ENCODE results near the gene NCBP1. TPM values are rescaled to one million over a fixed set of nuclear protein-coding genes. Genes with fewer than 3 reads are reported as not detected.
A peak's percentile ranks its signal among the peaks of the same experiment; 100 is the strongest.

NCBP1 gene
- total and polyA plus RNA-seq, 9 of the 15 experiments (the other 6 are each of a cell fraction or from before 2014, with no cell fraction given), result 29.4 to 69.7 (median 57.5) TPM

DNA sequence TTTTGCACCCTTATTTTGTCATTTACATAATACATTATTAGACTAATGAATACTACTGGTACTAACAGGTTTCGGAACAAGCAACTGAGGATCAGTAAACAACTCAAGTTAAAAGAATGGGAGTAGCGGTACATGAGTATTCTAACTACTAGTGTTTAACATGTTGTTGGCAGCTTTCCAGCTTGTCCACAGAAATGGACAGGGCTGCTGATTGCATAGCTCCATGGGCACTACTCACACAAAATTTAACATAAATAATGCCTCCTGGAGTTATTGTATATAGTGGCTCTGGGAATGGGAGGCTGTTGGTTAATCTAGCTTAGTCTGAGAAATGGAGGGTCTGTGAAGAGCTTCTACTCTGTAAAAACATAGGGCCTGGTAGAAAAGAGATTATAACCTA is 6.7 kb downstream of the NCBP1 start:
- Histone ChIP-seq H3K9ac (ENCODE audit: insufficient read depth in 1 of 2, low read depth in 2 of 2, low read length in 2 of 2) (no peak overlapping the region), H3K9me1 (ENCODE audit: control insufficient read depth, insufficient read depth, low read length) (peaks cover 6% of the 10 kb centered on the region), H3K9me3 (replicated peaks; ENCODE audit: control insufficient read depth, insufficient read depth, low read depth, low read length) (no peaks in the 10 kb centered on the region), H3K79me2 (ENCODE audit: control insufficient read depth, insufficient read depth, low read length) (peaks cover 65% of the 10 kb centered on the region), H3K4me1 (replicated peaks in 1 of 2; ENCODE audit: control insufficient read depth in 2 of 2, insufficient read depth in 2 of 2, low read length in 2 of 2) (peaks cover 0 to 12% of the 10 kb centered on the region in 2 experiments; a peak in 3 of 5 replicates), H3K4me3 (no peak overlapping the region), H3K36me3 (ENCODE audit: control insufficient read depth, insufficient read depth, low read length) (peaks cover 81% of the 10 kb centered on the region), H3K27me3 (ENCODE audit: control insufficient read depth in 2 of 2, insufficient read depth in 2 of 2, low read length in 2 of 2) (no peaks in the 10 kb centered on the region), H2AFZ (ENCODE audit: low read depth, low read length) (no peak overlapping the region), H4K20me1 (replicated peaks; ENCODE audit: control insufficient read depth, insufficient read depth, low read length) (peaks cover 8% of the 10 kb centered on the region), H3K4me2 (ENCODE audit: insufficient read depth, low read length) (no peak overlapping the region), H3K27ac (ENCODE audit: extremely low read depth, low read depth, low read length) (no peak overlapping the region)
- no peak for TF ChIP-seq ZNF76 (CRISPR knock-in tag; IDR thresholded peaks at IDR 0.05; ENCODE audit: borderline replicate concordance)
- TF ChIP-seq ZC3H8 (IDR thresholded peaks at IDR 0.05), result no peak
- peak; percentile 80 for TF ChIP-seq NFIC (IDR thresholded peaks at IDR 0.05)
- TF ChIP-seq NONO (IDR thresholded peaks at IDR 0.05; ENCODE audit: low read depth in 2 of 2, low read length in 1 of 2), result no peak
- TF ChIP-seq DDX20 (tag; IDR thresholded peaks at IDR 0.05; ENCODE audit: low read depth), result no peak
- in situ Hi-C loops (cut with MboI), result no loop called here
- DNase-seq (ENCODE audit: extremely low read depth in 1 of 4, low spot score in 3 of 4) (peak in 1 of 4 experiments; percentile 26), FAIRE-seq (no peak), ATAC-seq (no peak)
- intact Hi-C loops (cut with micrococcal nuclease), result no loop called here
- POLR2A ChIA-PET, result interaction anchor here (0.7 to 1.1 kb wide), 5 partner anchors 8 to 373 kb away, joined by 3 to 4 read pairs (median 3); no protein-coding TSS in a partner anchor
- BruUV-seq (replicated peaks), result no TSS peak
- CTCF ChIA-PET (ENCODE audit: low intra/inter-chr PET ratio), result no interaction called here
- 87% methylated on average over 2 of the region's 2 CpGs for WGBS (ENCODE audit: insufficient coverage, low coverage, missing lambda C conversion rate)

DNA sequence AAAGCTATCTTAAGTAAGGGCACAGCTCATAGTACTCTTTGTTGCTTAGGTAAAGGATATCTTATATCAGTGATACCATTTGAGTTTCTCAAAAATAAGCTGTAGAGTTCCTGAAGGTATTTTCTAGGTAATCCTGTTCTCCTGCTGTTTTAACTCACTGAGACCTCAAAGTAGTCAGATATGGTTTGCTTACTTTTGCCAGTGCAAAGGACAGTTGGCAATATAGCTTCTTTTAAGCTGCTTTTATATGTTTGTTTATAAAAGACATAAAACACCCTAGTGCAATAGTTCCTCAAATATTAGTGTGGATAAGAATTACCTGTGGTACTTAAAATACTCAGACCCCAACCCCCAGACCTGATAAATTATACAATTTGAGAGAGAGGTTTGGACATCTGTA is 12.1 kb downstream of the NCBP1 start:
- DNase-seq (ENCODE audit: extremely low read depth in 1 of 4, low spot score in 3 of 4) (no peak), FAIRE-seq (no peak), ATAC-seq (no peak)
- H3K9ac ChIP-seq (ENCODE audit: insufficient read depth in 1 of 2, low read depth in 2 of 2, low read length in 2 of 2), result no peak overlapping the region
- H3K79me2 ChIP-seq (ENCODE audit: control insufficient read depth, insufficient read depth, low read length), result peaks cover 12% of the 10 kb centered on the region
- no peak overlapping the region for H3K4me2 ChIP-seq (ENCODE audit: insufficient read depth, low read length)
- H3K9me1 ChIP-seq (ENCODE audit: control insufficient read depth, insufficient read depth, low read length), result no peaks in the 10 kb centered on the region
- in situ Hi-C loops (cut with MboI) (no loop called here), intact Hi-C loops (cut with micrococcal nuclease) (no loop called here)
- H3K4me1 ChIP-seq (replicated peaks in 1 of 2; ENCODE audit: control insufficient read depth in 2 of 2, insufficient read depth in 2 of 2, low read length in 2 of 2), result no peaks in the 10 kb centered on the region
- H3K4me3 ChIP-seq, result no peak overlapping the region
- no peak overlapping the region for H3K27ac ChIP-seq (ENCODE audit: extremely low read depth, low read depth, low read length)
- BruUV-seq (replicated peaks), result no TSS peak
- no peaks in the 10 kb centered on the region for H3K27me3 ChIP-seq (ENCODE audit: control insufficient read depth in 2 of 2, insufficient read depth in 2 of 2, low read length in 2 of 2)
- H4K20me1 ChIP-seq (replicated peaks; ENCODE audit: control insufficient read depth, insufficient read depth, low read length), result no peaks in the 10 kb centered on the region
- H3K9me3 ChIP-seq (replicated peaks; ENCODE audit: control insufficient read depth, insufficient read depth, low read depth, low read length), result no peaks in the 10 kb centered on the region
- ChIA-PET CTCF (ENCODE audit: low intra/inter-chr PET ratio) (no interaction called here), POLR2A (interaction anchor here (0.7 to 3.1 kb wide), 7 partner anchors 9 to 172 kb away, joined by 3 to 18 read pairs (median 3); partner anchors contain the start of genes NCBP1 and TSTD2)
- no peak overlapping the region for H2AFZ ChIP-seq (ENCODE audit: low read depth, low read length)
- H3K36me3 ChIP-seq (ENCODE audit: control insufficient read depth, insufficient read depth, low read length), result peaks cover 96% of the 10 kb centered on the region
- TF ChIP-seq TAF9B (IDR thresholded peaks at IDR 0.05; ENCODE audit: partially characterized antibody), result no peak
- no peak for TF ChIP-seq TCF7L2 (IDR thresholded peaks at IDR 0.05; ENCODE audit: low read depth, low read length)
- TF ChIP-seq NFRKB (IDR thresholded peaks at IDR 0.05; ENCODE audit: low read depth), result no peak
- TF ChIP-seq TAL1 (IDR thresholded peaks at IDR 0.05), result no peak
- TF ChIP-seq ESRRB (CRISPR knock-in tag; IDR thresholded peaks at IDR 0.05; ENCODE audit: borderline replicate concordance), result no peak
- no peak for TF ChIP-seq ZNF57 (CRISPR knock-in tag; IDR thresholded peaks at IDR 0.05)
- TF ChIP-seq ZNF212 (CRISPR knock-in tag; IDR thresholded peaks at IDR 0.05), result no peak
- TF ChIP-seq, protein P1, sequence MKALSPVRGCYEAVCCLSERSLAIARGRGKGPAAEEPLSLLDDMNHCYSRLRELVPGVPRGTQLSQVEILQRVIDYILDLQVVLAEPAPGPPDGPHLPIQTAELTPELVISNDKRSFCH (CRISPR knock-in tag; IDR thresholded peaks at IDR 0.05), result no peak
- TF ChIP-seq, protein P1 (tag; IDR thresholded peaks at IDR 0.05), result no peak
- no peak for TF ChIP-seq TEAD1 (CRISPR knock-in tag; IDR thresholded peaks at IDR 0.05)
- no peak for TF ChIP-seq NFE2L1 (tag; IDR thresholded peaks at IDR 0.05; ENCODE audit: borderline replicate concordance, low read depth)
- TF ChIP-seq ZNF830 (CRISPR knock-in tag; IDR thresholded peaks at IDR 0.05), result no peak
- no peak for TF ChIP-seq NFIX (CRISPR knock-in tag; IDR thresholded peaks at IDR 0.05; ENCODE audit: low read depth)
- no peak for TF ChIP-seq DMBX1 (CRISPR knock-in tag; IDR thresholded peaks at IDR 0.05; ENCODE audit: borderline replicate concordance)
